Caco-2 (cell line): ENCODE results near the gene HLA-A. TPM values are rescaled to one million over a fixed set of nuclear protein-coding genes. Genes with fewer than 3 reads are reported as not detected.

Experiments
- BruUV-seq: library from RNA; stranded (reverse); fragments of 400-500 nt; replicated peaks from 2 replicates; lab custom pipeline; 2021; lab: Mats Ljungman, UMichigan
- CTCF ChIA-PET: fragments of 300-600 bp; sonication (Branson Sonifier 250); formaldehyde crosslinking; loops from one replicate; lab custom pipeline; 2022; ENCODE audit warnings: antibody characterized with exemption; lab: Charles Lee
- POLR2A ChIA-PET: fragments of 300-600 bp; sonication (Branson Sonifier 250); formaldehyde crosslinking; loops from one replicate; lab custom pipeline; 2022; ENCODE audit warnings: antibody characterized with exemption; lab: Charles Lee
- DNase-seq, 2 experiments: peaks; one replicate each; pipeline versions ENCODE4 v3.0.0 to v3.0.0-alpha.2; 2020 to 2022
- H3K27me3 ChIP-seq: replicated peaks from 2 replicates; pipeline ENCODE4 v1.6.0; 2011; ENCODE audit warnings: low read length; ENCODE audit not compliant: control insufficient read depth, insufficient read depth
- H3K36me3 ChIP-seq: 2 replicates; pipeline ENCODE4 v1.5.1; 2011; ENCODE audit warnings: low read length; ENCODE audit not compliant: control insufficient read depth, insufficient read depth
- H3K4me1 ChIP-seq: fragments of 250-450 bp; sonication (Bioruptor Pico); 2 replicates; pipeline ENCODE4 v1.5.1; 2020; ENCODE audit warnings: mild to moderate bottlenecking
- H3K4me3 ChIP-seq: 2 replicates; pipeline ENCODE4 v1.5.1; 2011; ENCODE audit warnings: low read depth, mild to moderate bottlenecking, control low read depth, low read length
- H3K9me3 ChIP-seq: fragments of 250-450 bp; sonication (Bioruptor Pico); 2 replicates; pipeline ENCODE4 v1.5.1; 2020; ENCODE audit warnings: mild to moderate bottlenecking, moderate library complexity
- H3K27ac Mint-ChIP-seq: one replicate; pipeline ENCODE4 v1.8.0; 2022; ENCODE audit warnings: mixed read lengths; ENCODE audit not compliant: unreplicated experiment
- H3K27me3 Mint-ChIP-seq: one replicate; pipeline ENCODE4 v1.8.0; 2022; ENCODE audit warnings: mixed read lengths; ENCODE audit not compliant: insufficient read depth, unreplicated experiment
- H3K36me3 Mint-ChIP-seq: one replicate; pipeline ENCODE4 v1.8.0; 2022; ENCODE audit warnings: mild to moderate bottlenecking, mixed read lengths; ENCODE audit not compliant: insufficient read depth, unreplicated experiment
- H3K4me1 Mint-ChIP-seq: one replicate; pipeline ENCODE4 v1.8.0; 2022; ENCODE audit warnings: low read depth, mixed read lengths; ENCODE audit not compliant: unreplicated experiment
- H3K4me3 Mint-ChIP-seq: one replicate; pipeline ENCODE4 v1.8.0; 2022; ENCODE audit warnings: mild to moderate bottlenecking, moderate library complexity, mixed read lengths; ENCODE audit not compliant: unreplicated experiment
- H3K9me3 Mint-ChIP-seq: one replicate; pipeline ENCODE4 v1.8.0; 2022; ENCODE audit warnings: mixed read lengths; ENCODE audit not compliant: unreplicated experiment
- intact Hi-C: fragments of 100-400 bp; cut with micrococcal nuclease; formaldehyde crosslinking; loops from one replicate; pipeline ENCODE4 v1.10.0; 2022; ENCODE audit not compliant: unreplicated experiment
- total RNA-seq: library from RNA; stranded (reverse); gene quantifications from 2 replicates; pipeline ENCODE4 v1.2.3, GENCODE V29; 2022
- TF ChIP-seq, protein P1 (sequence below), 2 experiments: fragments of 200-600 bp in 1 of 2; IDR thresholded peaks; 1 replicate in 1 of 2; 2 replicates in 1 of 2; pipeline versions ENCODE4 v1.5.1 to v1.8.0; 2011 to 2022; ENCODE audit warnings: antibody characterized with exemption in 1 of 2, control low read depth in 1 of 2, inconsistent platforms in 1 of 2, low read depth in 1 of 2, low read length in 1 of 2, mild to moderate bottlenecking in 1 of 2, moderate library complexity in 1 of 2; ENCODE audit not compliant: insufficient read depth in 1 of 2, severe bottlenecking in 1 of 2, unreplicated experiment in 1 of 2

Gene HLA-A
- total RNA-seq, 1 experiment from 2014 or later = 198 TPM

DNA sequence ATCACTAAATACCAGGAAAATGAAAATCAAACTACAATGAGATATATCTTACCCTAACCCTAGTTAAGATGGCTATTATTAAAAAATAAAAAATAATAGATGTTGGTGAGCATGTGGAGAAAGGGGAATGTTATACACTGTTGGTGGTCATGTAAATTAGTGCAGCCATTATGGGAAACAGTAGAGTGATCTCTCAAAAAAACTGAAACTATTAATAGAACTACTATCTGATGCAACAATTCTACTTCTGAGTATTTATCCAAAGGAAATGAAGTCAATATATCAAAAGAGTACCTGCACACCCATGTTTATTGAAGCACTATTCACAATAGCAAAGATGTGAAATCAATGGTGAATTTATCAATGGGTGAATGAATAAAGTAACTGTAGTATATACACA lies 48.6 kb downstream of the HLA-A start:
- CTCF ChIA-PET = no interaction called here
- no peaks in the 10 kb centered on the region for H3K9me3 Mint-ChIP-seq

DNA sequence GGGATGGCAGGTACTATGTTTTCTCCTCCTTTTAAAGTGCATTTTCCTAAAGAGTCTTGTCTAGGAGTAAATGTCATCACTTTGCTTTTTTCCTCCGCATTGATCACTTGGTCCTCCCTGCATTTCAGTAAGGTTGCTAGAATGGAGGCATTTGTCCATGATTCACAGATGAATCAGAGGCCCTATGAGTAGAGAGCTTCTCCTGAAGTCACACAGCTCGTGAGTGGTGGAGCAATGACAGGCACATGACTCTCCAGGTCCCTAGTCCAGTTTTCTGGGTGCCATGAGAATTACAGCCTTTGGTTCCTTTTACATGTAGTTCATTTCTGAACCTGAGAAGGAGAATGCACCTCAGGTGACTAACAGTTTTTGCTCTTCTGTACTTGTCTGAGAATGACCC lies 50.5 kb downstream of the HLA-A start:
- POLR2A ChIA-PET = no interaction called here
- no peaks in the 10 kb centered on the region for H3K9me3 ChIP-seq
- TF ChIP-seq, protein P1, sequence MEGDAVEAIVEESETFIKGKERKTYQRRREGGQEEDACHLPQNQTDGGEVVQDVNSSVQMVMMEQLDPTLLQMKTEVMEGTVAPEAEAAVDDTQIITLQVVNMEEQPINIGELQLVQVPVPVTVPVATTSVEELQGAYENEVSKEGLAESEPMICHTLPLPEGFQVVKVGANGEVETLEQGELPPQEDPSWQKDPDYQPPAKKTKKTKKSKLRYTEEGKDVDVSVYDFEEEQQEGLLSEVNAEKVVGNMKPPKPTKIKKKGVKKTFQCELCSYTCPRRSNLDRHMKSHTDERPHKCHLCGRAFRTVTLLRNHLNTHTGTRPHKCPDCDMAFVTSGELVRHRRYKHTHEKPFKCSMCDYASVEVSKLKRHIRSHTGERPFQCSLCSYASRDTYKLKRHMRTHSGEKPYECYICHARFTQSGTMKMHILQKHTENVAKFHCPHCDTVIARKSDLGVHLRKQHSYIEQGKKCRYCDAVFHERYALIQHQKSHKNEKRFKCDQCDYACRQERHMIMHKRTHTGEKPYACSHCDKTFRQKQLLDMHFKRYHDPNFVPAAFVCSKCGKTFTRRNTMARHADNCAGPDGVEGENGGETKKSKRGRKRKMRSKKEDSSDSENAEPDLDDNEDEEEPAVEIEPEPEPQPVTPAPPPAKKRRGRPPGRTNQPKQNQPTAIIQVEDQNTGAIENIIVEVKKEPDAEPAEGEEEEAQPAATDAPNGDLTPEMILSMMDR (IDR thresholded peaks at IDR 0.05; ENCODE audit: insufficient read depth in 1 of 2, low read depth in 1 of 2, low read length in 1 of 2, severe bottlenecking in 1 of 2, unreplicated experiment in 1 of 2) = no peak
- H3K36me3 ChIP-seq = no peaks in the 10 kb centered on the region
- no peaks in the 10 kb centered on the region for H3K27me3 ChIP-seq
- H3K4me1 Mint-ChIP-seq = no peaks in the 10 kb centered on the region
- H3K4me1 ChIP-seq = no peaks in the 10 kb centered on the region
- no peak for DNase-seq
- H3K27ac Mint-ChIP-seq = no peak overlapping the region
- no peak overlapping the region for H3K4me3 Mint-ChIP-seq
- CTCF ChIA-PET = no interaction called here
- no TSS peak for BruUV-seq
- no peaks in the 10 kb centered on the region for H3K36me3 Mint-ChIP-seq
- intact Hi-C loops = no loop called here
- H3K4me3 ChIP-seq = no peak overlapping the region
- peaks cover 23% of the 10 kb centered on the region for H3K27me3 Mint-ChIP-seq
- no peaks in the 10 kb centered on the region for H3K9me3 Mint-ChIP-seq

More for the DNA sequence above, 48.6 kb downstream of the HLA-A start:
- Histone ChIP-seq H3K36me3 (no peaks in the 10 kb centered on the region), H3K9me3 (no peaks in the 10 kb centered on the region), H3K4me1 (no peaks in the 10 kb centered on the region), H3K27me3 (no peaks in the 10 kb centered on the region), H3K4me3 (no peak overlapping the region)
- intact Hi-C loops = no loop called here
- peaks cover 21% of the 10 kb centered on the region for H3K27me3 Mint-ChIP-seq
- H3K27ac Mint-ChIP-seq = no peak overlapping the region
- DNase-seq = no peak
- TF ChIP-seq, protein P1 (IDR thresholded peaks at IDR 0.05; ENCODE audit: insufficient read depth in 1 of 2, low read depth in 1 of 2, low read length in 1 of 2, severe bottlenecking in 1 of 2, unreplicated experiment in 1 of 2) = no peak
- no TSS peak for BruUV-seq
- POLR2A ChIA-PET = no interaction called here
- H3K4me3 Mint-ChIP-seq = no peak overlapping the region
- no peaks in the 10 kb centered on the region for H3K36me3 Mint-ChIP-seq
- no peaks in the 10 kb centered on the region for H3K4me1 Mint-ChIP-seq

DNA sequence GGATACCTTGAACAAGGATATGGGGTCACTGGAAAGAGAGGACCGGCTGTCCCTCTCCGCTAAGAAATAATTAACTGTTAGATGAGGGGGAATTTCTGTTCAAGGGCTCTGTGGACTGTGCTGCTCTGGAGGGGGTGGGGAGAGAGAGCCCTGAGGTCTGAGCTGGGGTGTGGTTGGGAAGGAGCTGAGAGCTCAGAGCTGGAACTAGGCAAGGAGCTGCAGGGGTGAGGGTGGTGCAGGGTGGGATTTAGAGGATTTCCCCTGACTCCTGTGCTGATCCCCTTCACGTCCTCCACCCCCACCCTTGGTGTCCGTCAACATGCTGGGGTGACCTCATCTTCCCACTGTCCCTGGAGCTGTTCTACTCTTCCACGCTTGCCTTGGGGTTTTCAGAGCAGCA lies 52.5 kb downstream of the HLA-A start:
- no peak overlapping the region for H3K4me3 Mint-ChIP-seq
- Histone ChIP-seq H3K4me3 (no peak overlapping the region), H3K27me3 (no peaks in the 10 kb centered on the region), H3K4me1 (no peaks in the 10 kb centered on the region), H3K36me3 (no peaks in the 10 kb centered on the region), H3K9me3 (no peaks in the 10 kb centered on the region)
- H3K27ac Mint-ChIP-seq = no peak overlapping the region
- H3K4me1 Mint-ChIP-seq = no peaks in the 10 kb centered on the region
- no peak for DNase-seq
- TF ChIP-seq, protein P1 (IDR thresholded peaks at IDR 0.05; ENCODE audit: insufficient read depth in 1 of 2, low read depth in 1 of 2, low read length in 1 of 2, severe bottlenecking in 1 of 2, unreplicated experiment in 1 of 2) = no peak
- intact Hi-C loops = no loop called here
- no peaks in the 10 kb centered on the region for H3K36me3 Mint-ChIP-seq
- POLR2A ChIA-PET = no interaction called here
- no TSS peak for BruUV-seq
- CTCF ChIA-PET = no interaction called here
- peaks cover 21% of the 10 kb centered on the region for H3K27me3 Mint-ChIP-seq
- no peaks in the 10 kb centered on the region for H3K9me3 Mint-ChIP-seq
